Kidney (tissue), 14 donors: ENCODE data around the gene DPCD. TPM values are rescaled to one million over a fixed set of nuclear protein-coding genes. Genes with fewer than 3 reads are reported as not detected.

Experiments
- DNase-seq, 5 donors: peaks; one replicate each; pipeline ENCODE4 v3.0.0-alpha.2; 2013 to 2020
- FAIRE-seq: peaks from 2 replicates; lab custom pipeline; 2012; peaks lifted over from hg19 to GRCh38; lab: Jason Lieb, UNC
- H3K27ac ChIP-seq, 2 donors: one replicate each; pipeline ENCODE4 v1.7.0; 2013; ENCODE audit warnings: low read depth in 2 of 2, low read length in 2 of 2, inconsistent platforms in 1 of 2
- H3K27me3 ChIP-seq: one replicate; pipeline ENCODE4 v1.7.1; 2013; ENCODE audit warnings: low read length, inconsistent platforms; ENCODE audit not compliant: control insufficient read depth, insufficient read depth
- H3K36me3 ChIP-seq, 3 donors: one replicate each; pipeline versions ENCODE4 v1.7.0 to v1.7.1; 2013; ENCODE audit warnings: low read length in 3 of 3, control low read depth in 1 of 3, inconsistent platforms in 1 of 3; ENCODE audit not compliant: insufficient read depth in 3 of 3, control insufficient read depth in 2 of 3
- H3K4me1 ChIP-seq, 3 donors: one replicate each; pipeline versions ENCODE4 v1.7.0 to v1.7.1; 2013; ENCODE audit warnings: low read length in 3 of 3, inconsistent platforms in 1 of 3, low read depth in 1 of 3; ENCODE audit not compliant: control insufficient read depth in 2 of 3, insufficient read depth in 2 of 3
- H3K4me3 ChIP-seq, 3 donors: one replicate each; pipeline versions ENCODE4 v1.7.0 to v1.8.1; 2013; ENCODE audit warnings: low read length in 3 of 3, control low read depth in 1 of 3, inconsistent platforms in 1 of 3
- H3K9ac ChIP-seq, 3 donors: one replicate each; pipeline versions ENCODE4 v1.7.0 to v1.7.1; 2013; ENCODE audit warnings: low read length in 3 of 3, control low read depth in 1 of 3, inconsistent platforms in 1 of 3
- H3K9me3 ChIP-seq, 3 donors: one replicate each; pipeline versions ENCODE4 v1.7.0 to v1.7.1; 2013; ENCODE audit warnings: low read length in 3 of 3, control low read depth in 1 of 3, inconsistent platforms in 1 of 3; ENCODE audit not compliant: control insufficient read depth in 2 of 3, insufficient read depth in 1 of 3
- CTCF ChIP-seq: IDR thresholded peaks from 3 replicates; pipeline ENCODE4 v1.5.1; 2012; ENCODE audit warnings: mild to moderate bottlenecking, moderate library complexity, borderline replicate concordance; ENCODE audit not compliant: insufficient read depth; ENCODE audit errors: extremely low read depth
- intact Hi-C: fragments of 100-400 bp; cut with DNase I; formaldehyde crosslinking; loops from one replicate; pipeline ENCODE4 v1.11.1; 2022
- polyA plus RNA-seq: library from polyadenylated mRNA; stranded (reverse); fragments of 350-450 nt; fragmentation: Illumina TruSeq; extraction: RNeasy Lipid Tissue Mini Kit (QIAGEN cat#74804); gene quantifications from one replicate; pipeline ENCODE4 v1.2.3, GENCODE V29; 2014; ENCODE audit warnings: low read depth, low replicate concordance; ENCODE audit not compliant: insufficient read depth
- total RNA-seq: library from RNA; stranded (reverse); fragmentation: NEBNext Ultra II Directional; extraction: Animal tissue kit (Norgen Biotek cat#: 25700); gene quantifications from one replicate; pipeline ENCODE4 v1.2.1, GENCODE V29; 2021
- donor health status: control.
- donor health status: control.
- donor health status: control.
- donor health status: control.
- donor health status: control.
- donor health status: DM: yes; HTN: yes; CAD: no.
- donor health status: Normal renal cell carcinoma (clear cell type).

Gene DPCD
- total and polyA plus RNA-seq, 2 donors from 2014 or later: 26.4 to 63.1 TPM

- no peak overlapping the region for H3K4me3 ChIP-seq
- no peaks in the 10 kb centered on the region for H3K27me3 ChIP-seq
- H3K27ac ChIP-seq: no peak overlapping the region
- no peaks in the 10 kb centered on the region for H3K4me1 ChIP-seq
- no peaks in the 10 kb centered on the region for H3K9me3 ChIP-seq
- intact Hi-C loops: no loop called here
- FAIRE-seq (no peak), DNase-seq (peak in 1 of 5 donors; percentile 40)
- H3K36me3 ChIP-seq: peaks cover 0 to 11% (median 10%) of the 10 kb centered on the region in 3 donors
- no peak overlapping the region for H3K9ac ChIP-seq
- no peak for TF ChIP-seq CTCF
Observed at GRCh38 chr10:101616415-101617101, 28.4 kb downstream of the DPCD start.

- no peaks in the 10 kb centered on the region for H3K4me1 ChIP-seq
- H3K9me3 ChIP-seq: no peaks in the 10 kb centered on the region
- H3K27me3 ChIP-seq: no peaks in the 10 kb centered on the region
- no peak for TF ChIP-seq CTCF
- H3K27ac ChIP-seq: no peak overlapping the region
- DNase-seq (peak in 1 of 5 donors; percentile 27), FAIRE-seq (no peak)
- peaks cover 0 to 10% (median 4%) of the 10 kb centered on the region in 3 donors for H3K36me3 ChIP-seq
- intact Hi-C loops: no loop called here
- H3K4me3 ChIP-seq: no peak overlapping the region
- H3K9ac ChIP-seq: no peak overlapping the region
Observed at GRCh38 chr10:101617102-101617823, 29.1 kb downstream of the DPCD start.

- FAIRE-seq: no peak
- intact Hi-C loops: no loop called here
- Histone ChIP-seq H3K36me3 (peaks cover 0 to 10% (median 3%) of the 10 kb centered on the region in 3 donors), H3K27me3 (no peaks in the 10 kb centered on the region), H3K4me3 (no peak overlapping the region), H3K9ac (no peak overlapping the region), H3K4me1 (no peaks in the 10 kb centered on the region), H3K27ac (no peak overlapping the region), H3K9me3 (no peaks in the 10 kb centered on the region)
- DNase-seq: peak in 1 of 5 donors; percentile 43
- TF ChIP-seq CTCF: no peak
Observed at GRCh38 chr10:101617824-101618568, 29.9 kb downstream of the DPCD start.
